HG02642 (cell line): ENCODE data around the gene PSMD14.

Experiments
- ATAC-seq: cut with Tn5 transposase; IDR thresholded peaks from one replicate; pipeline ENCODE4 v1.9.1; 2021; ENCODE audit warnings: mild to moderate bottlenecking; ENCODE audit not compliant: unreplicated experiment, poor library complexity

PSMD14 gene

GRCh38 chr2:161432107-161432506 is 123.9 kb downstream of the PSMD14 start:
- ATAC-seq: no peak

GRCh38 chr2:161434118-161434517 is 125.9 kb downstream of the PSMD14 start:
- ATAC-seq: no peak

GRCh38 chr2:161436411-161436810 is 128.2 kb downstream of the PSMD14 start:
- no peak for ATAC-seq

- ATAC-seq: no peak
Measured at GRCh38 chr2:161438598-161438997, 130.4 kb downstream of the PSMD14 start.

- no peak for ATAC-seq
Measured at GRCh38 chr2:161445097-161445496, 136.9 kb downstream of the PSMD14 start.

- ATAC-seq: no peak
Measured at GRCh38 chr2:161448431-161448830, 140.2 kb downstream of the PSMD14 start.
